K562 (cell line): ENCODE measurements around the gene CNTROB. TPM values are rescaled to one million over a fixed set of nuclear protein-coding genes. Genes with fewer than 3 reads are reported as not detected.

Experiments
- GABPB1 ChIP-seq: sonication (generic); formaldehyde crosslinking; IDR thresholded peaks from 2 replicates; pipeline ENCODE4 v1.8.0; 2022; ENCODE audit warnings: mild to moderate bottlenecking, missing genetic modification reagents
- HDAC3 ChIP-seq: fragments of 450-650 bp; IDR thresholded peaks from 2 replicates; pipeline ENCODE4 v1.6.1; 2018; ENCODE audit warnings: borderline replicate concordance, mild to moderate bottlenecking, moderate library complexity; ENCODE audit not compliant: partially characterized antibody
- HMG20B ChIP-seq: fragments of 250-450 bp; sonication (Bioruptor Pico); IDR thresholded peaks from 2 replicates; pipeline ENCODE4 v1.5.0; 2021; ENCODE audit warnings: mild to moderate bottlenecking
- NCOR1 ChIP-seq: fragments of 450-650 bp; IDR thresholded peaks from 2 replicates; pipeline ENCODE4 v1.6.1; 2016; ENCODE audit warnings: mild to moderate bottlenecking, moderate library complexity
- NUFIP1 ChIP-seq: fragments of 450-650 bp; IDR thresholded peaks from 2 replicates; pipeline ENCODE4 v1.6.1; 2018; ENCODE audit not compliant: partially characterized antibody
- SMARCA4 ChIP-seq: fragments of 450-650 bp; IDR thresholded peaks from 2 replicates; pipeline ENCODE4 v1.6.1; 2016
- SNIP1 ChIP-seq: fragments of 450-650 bp; IDR thresholded peaks from 2 replicates; pipeline ENCODE4 v1.7.1; 2017; ENCODE audit warnings: low read depth, mild to moderate bottlenecking
- SP1 ChIP-seq: sonication (generic); formaldehyde crosslinking; IDR thresholded peaks from 2 replicates; pipeline ENCODE4 v1.8.1; 2022; ENCODE audit warnings: mild to moderate bottlenecking, missing genetic modification reagents
- TCF7L2 ChIP-seq: fragments of 150-350 bp; IDR thresholded peaks from 2 replicates; pipeline ENCODE4 v1.6.1; 2016; ENCODE audit warnings: low read depth, mild to moderate bottlenecking, low read length, moderate library complexity
- THRAP3 ChIP-seq: fragments of 450-650 bp; IDR thresholded peaks from 2 replicates; pipeline ENCODE4 v1.6.1; 2016; ENCODE audit warnings: mild to moderate bottlenecking, inconsistent platforms, borderline replicate concordance
- polyA plus RNA-seq, 8 experiments: library from polyadenylated mRNA; depleted of rRNA in 4 of 8; stranded (reverse) in 5 of 8; unstranded in 3 of 8; fragments of >200 nt; fragmentation: Nextera tagmentation in 2 of 8; fragmentation: Illumina TruSeq in 1 of 8; extraction: Ambion mirVana in 2 of 8; extraction: Trizol in 1 of 8; gene quantifications; 2 replicates each; pipeline versions ENCODE4 v1.2.1 to v1.2.3, GENCODE V29; 2011 to 2014; ENCODE audit warnings: inconsistent platforms in 1 of 8, missing spikeins in 1 of 8
- total RNA-seq, 7 experiments: library from RNA; depleted of rRNA in 6 of 7; stranded (reverse); fragments of >200 nt in 6 of 7; fragmentation: Illumina TruSeq in 2 of 7; extraction: Trizol in 2 of 7; gene quantifications; 2 replicates each; pipeline versions ENCODE4 v1.2.1 to v1.2.3, GENCODE V29; 2011 to 2021; ENCODE audit warnings: low replicate concordance in 1 of 7
- TF ChIP-seq, protein P1 (sequence below): fragments of 250-450 bp; sonication (Bioruptor Pico); IDR thresholded peaks from 2 replicates; pipeline ENCODE4 v1.4.0; 2020; ENCODE audit warnings: mild to moderate bottlenecking, moderate library complexity
- TF ChIP-seq, protein P2 (sequence below), 2 experiments: fragments of 450-650 bp in 1 of 2; sonication (generic) in 1 of 2; formaldehyde crosslinking; conservative IDR thresholded peaks; 2 replicates each; pipeline versions ENCODE4 v1.4.0 to v1.8.1; 2020 to 2022; ENCODE audit warnings: mild to moderate bottlenecking in 1 of 2, missing genetic modification reagents in 1 of 2
- TF ChIP-seq, protein P3 (sequence below): fragments of 450-650 bp; IDR thresholded peaks from 2 replicates; pipeline ENCODE4 v1.7.0; 2016; ENCODE audit warnings: borderline replicate concordance

CNTROB gene
- total and polyA plus RNA-seq, 9 of the 15 experiments (the other 6 are each of a cell fraction or from before 2014, with no cell fraction given) = 1.9 to 33.3 (median 23.0) TPM

DNA sequence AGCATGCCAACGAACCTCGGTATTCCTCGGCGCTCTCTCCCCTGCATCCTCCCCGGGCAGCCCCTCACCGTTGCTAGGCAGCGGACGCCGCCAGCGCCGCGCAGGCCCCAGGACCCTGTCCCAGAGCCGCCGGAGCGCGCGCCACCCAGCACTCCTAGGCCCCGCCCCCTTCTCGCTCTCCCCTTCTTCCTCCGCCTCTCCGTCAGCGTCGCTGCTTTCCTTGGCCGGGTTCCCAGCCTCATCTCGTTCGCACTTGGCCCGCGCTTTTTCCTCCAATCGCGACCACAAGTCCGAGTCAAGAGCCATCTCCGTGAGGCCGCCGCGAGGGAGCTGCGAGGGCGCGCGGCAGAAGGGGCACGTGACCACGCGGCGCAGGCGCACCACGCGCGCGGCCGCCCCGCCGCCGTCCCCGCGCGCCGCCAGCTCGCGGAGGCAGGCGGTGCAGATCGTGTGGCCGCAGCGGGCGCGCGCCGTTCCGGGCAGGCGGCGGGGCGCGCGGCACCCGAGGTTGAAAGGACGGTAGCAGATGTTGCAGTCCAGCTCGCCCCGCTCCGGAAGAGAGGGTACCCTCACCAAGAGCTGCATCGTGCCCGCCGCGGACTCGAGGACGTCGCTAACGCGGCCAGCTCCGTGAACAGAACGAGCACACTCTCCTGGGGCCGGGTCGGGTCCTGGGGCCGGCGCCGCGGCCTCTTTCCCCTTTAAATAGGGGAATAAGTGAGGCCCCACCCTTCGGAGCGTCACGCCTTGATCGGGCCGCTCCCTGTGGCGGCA lies 16.2 kb upstream of the CNTROB start, which contains the start of gene RNF227 (continued):
- TF ChIP-seq TCF7L2 (no peak), SMARCA4 (no peak), NUFIP1 (no peak), SNIP1 (peak; percentile 83), HMG20B (CRISPR knock-in tag) (no peak), NCOR1 (no peak), HDAC3 (no peak), THRAP3 (no peak), GABPB1 (CRISPR knock-in tag) (peak; percentile 76), SP1 (CRISPR knock-in tag) (peak; percentile 67)
- TF ChIP-seq, protein P1, sequence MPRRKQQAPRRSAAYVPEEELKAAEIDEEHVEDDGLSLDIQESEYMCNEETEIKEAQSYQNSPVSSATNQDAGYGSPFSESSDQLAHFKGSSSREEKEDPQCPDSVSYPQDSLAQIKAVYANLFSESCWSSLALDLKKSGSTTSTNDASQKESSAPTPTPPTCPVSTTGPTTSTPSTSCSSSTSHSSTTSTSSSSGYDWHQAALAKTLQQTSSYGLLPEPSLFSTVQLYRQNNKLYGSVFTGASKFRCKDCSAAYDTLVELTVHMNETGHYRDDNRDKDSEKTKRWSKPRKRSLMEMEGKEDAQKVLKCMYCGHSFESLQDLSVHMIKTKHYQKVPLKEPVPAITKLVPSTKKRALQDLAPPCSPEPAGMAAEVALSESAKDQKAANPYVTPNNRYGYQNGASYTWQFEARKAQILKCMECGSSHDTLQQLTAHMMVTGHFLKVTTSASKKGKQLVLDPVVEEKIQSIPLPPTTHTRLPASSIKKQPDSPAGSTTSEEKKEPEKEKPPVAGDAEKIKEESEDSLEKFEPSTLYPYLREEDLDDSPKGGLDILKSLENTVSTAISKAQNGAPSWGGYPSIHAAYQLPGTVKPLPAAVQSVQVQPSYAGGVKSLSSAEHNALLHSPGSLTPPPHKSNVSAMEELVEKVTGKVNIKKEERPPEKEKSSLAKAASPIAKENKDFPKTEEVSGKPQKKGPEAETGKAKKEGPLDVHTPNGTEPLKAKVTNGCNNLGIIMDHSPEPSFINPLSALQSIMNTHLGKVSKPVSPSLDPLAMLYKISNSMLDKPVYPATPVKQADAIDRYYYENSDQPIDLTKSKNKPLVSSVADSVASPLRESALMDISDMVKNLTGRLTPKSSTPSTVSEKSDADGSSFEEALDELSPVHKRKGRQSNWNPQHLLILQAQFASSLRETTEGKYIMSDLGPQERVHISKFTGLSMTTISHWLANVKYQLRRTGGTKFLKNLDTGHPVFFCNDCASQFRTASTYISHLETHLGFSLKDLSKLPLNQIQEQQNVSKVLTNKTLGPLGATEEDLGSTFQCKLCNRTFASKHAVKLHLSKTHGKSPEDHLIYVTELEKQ (CRISPR knock-in tag) = no peak
- TF ChIP-seq, protein P2, sequence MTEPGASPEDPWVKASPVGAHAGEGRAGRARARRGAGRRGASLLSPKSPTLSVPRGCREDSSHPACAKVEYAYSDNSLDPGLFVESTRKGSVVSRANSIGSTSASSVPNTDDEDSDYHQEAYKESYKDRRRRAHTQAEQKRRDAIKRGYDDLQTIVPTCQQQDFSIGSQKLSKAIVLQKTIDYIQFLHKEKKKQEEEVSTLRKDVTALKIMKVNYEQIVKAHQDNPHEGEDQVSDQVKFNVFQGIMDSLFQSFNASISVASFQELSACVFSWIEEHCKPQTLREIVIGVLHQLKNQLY (CRISPR knock-in tag; conservative IDR thresholded peaks at IDR 0.05) = 0 out of 4 replicates have a peak, but pooled peaks of 1 of the 2 experiments have one; percentile 32
- TF ChIP-seq, protein P3, sequence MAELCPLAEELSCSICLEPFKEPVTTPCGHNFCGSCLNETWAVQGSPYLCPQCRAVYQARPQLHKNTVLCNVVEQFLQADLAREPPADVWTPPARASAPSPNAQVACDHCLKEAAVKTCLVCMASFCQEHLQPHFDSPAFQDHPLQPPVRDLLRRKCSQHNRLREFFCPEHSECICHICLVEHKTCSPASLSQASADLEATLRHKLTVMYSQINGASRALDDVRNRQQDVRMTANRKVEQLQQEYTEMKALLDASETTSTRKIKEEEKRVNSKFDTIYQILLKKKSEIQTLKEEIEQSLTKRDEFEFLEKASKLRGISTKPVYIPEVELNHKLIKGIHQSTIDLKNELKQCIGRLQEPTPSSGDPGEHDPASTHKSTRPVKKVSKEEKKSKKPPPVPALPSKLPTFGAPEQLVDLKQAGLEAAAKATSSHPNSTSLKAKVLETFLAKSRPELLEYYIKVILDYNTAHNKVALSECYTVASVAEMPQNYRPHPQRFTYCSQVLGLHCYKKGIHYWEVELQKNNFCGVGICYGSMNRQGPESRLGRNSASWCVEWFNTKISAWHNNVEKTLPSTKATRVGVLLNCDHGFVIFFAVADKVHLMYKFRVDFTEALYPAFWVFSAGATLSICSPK = no peak
